Measurements from ENCODE around the gene ZNF771. TPM values are rescaled to one million over a fixed set of nuclear protein-coding genes. Genes with fewer than 3 reads are reported as not detected.

Gene ZNF771
- total and polyA plus RNA-seq, 4 experiments from 2014 or later, result 1.4 to 6.5 (median 5.5) TPM

DNA sequence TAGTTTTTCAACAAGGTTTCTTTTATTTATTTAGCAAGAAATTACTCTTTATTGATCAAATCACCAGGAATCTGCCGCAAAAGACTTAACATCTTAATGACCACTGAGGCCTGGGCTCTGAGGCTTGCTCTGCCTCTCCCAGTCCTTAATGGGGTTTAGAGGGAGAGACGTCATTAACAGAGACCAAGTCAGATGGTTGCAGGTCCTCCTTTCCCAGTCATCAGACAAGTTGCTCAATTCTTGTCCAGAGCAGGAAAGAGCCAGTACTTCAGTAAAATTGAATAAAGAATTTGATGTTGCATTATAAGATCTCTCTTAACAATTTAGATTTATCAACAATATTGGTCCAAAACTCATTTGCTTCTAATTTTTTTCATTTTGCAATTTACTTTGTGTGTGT is 36.2 kb downstream of the ZNF771 start:
- no peaks in the 10 kb centered on the region for H3K27me3 Mint-ChIP-seq
- Histone ChIP-seq H3K4me3 (ENCODE audit: low read length in 2 of 2) (no peak overlapping the region), H3K9me3 (ENCODE audit: control insufficient read depth in 1 of 2, low read length in 2 of 2) (no peaks in the 10 kb centered on the region), H3K36me3 (ENCODE audit: insufficient read depth, low read length) (no peaks in the 10 kb centered on the region), H3K27ac (ENCODE audit: low read depth, low read length) (no peak overlapping the region), H3K27me3 (ENCODE audit: insufficient read depth, low read length) (no peaks in the 10 kb centered on the region), H3K4me1 (ENCODE audit: insufficient read depth, low read length) (peaks cover 28% of the 10 kb centered on the region)
- POLR2A ChIA-PET (ENCODE audit: partially characterized antibody), result interaction anchor here (1.2 to 29.5 kb wide), 5 partner anchors 14 to 74 kb away, joined by 3 to 1162 read pairs (median 24); partner anchors contain the start of genes DCTPP1 and ITGAL
- H3K36me3 Mint-ChIP-seq, result peaks cover 15 to 16% of the 10 kb centered on the region in 2 donors
- H3K27ac Mint-ChIP-seq, result peak overlapping the region in 3 of 7 donors; percentile 29 to 38 (median 37)
- peak overlapping the region; percentile 66 to 97 (median 86) for H3K4me3 Mint-ChIP-seq
- CTCF ChIA-PET (ENCODE audit: partially characterized antibody), result interaction anchor here (1.3 kb wide), 1 partner anchor 14 kb away, joined by 4 read pairs; the partner anchor contains the start of gene DCTPP1
- H3K9me3 Mint-ChIP-seq, result no peaks in the 10 kb centered on the region
- intact Hi-C loops (cut with micrococcal nuclease), result loop anchor here (2.0 kb wide), 1 partner anchor 83 kb away; the partner anchor contains the start of gene ZNF768
- no peak for DNase-seq
- H3K4me1 Mint-ChIP-seq, result peaks cover 22 to 35% (median 29%) of the 10 kb centered on the region in 4 donors

DNA sequence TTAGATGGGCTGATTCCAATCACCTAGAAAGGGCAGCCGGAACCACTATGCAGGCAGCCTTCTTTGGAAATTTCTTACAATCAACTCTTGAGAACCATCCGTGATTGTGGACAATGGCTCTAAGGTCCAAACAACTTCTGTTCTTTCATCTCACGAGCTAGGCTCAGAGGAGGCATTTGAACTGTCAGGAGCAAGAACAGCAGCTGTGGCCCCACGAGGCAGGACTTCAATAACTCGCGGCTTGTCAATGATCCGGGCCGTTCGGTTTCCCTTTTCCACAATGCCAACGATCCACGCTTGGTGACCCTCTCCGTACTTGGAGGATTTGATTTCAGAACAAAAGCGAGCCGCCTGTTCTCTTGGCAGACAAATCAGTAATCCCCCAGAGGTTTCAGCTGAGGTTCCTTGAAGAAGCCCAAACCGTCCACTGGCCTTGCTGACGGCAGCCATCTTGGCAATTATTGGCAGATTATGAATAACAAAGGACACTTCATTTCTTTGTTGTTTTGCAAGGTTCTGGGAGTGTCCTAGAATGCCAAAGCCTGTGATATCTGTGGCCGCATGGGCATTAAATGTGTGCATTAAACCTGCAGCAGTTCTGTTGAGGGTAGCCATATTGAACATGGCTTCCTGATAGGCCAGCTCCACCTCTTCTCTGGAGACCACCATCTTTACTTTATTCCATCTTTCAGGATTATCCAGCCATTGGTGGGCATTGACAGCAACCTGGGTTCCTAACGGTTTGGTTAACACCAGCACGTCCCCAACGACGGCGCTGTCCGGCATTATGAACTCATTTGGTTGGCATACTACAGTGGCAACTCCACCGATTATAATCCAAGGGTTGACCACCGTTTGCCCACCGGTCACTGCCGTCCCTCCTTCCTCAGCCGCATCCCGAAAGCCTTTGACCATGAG is 37.1 kb downstream of the ZNF771 start:
- H3K27ac ChIP-seq (ENCODE audit: low read depth, low read length), result peak overlapping the region; percentile 96
- H3K36me3 ChIP-seq (ENCODE audit: insufficient read depth, low read length), result no peaks in the 10 kb centered on the region
- peaks cover 15 to 16% of the 10 kb centered on the region in 2 donors for H3K36me3 Mint-ChIP-seq
- DNase-seq, result no peak
- no peaks in the 10 kb centered on the region for H3K9me3 Mint-ChIP-seq
- no peaks in the 10 kb centered on the region for H3K27me3 ChIP-seq (ENCODE audit: insufficient read depth, low read length)
- peak overlapping the region; percentile 82 to 97 (median 89) for H3K4me3 Mint-ChIP-seq
- peaks cover 22 to 37% (median 29%) of the 10 kb centered on the region in 4 donors for H3K4me1 Mint-ChIP-seq
- intact Hi-C loops (cut with micrococcal nuclease), result loop anchor here (1.0 to 2.0 kb wide), 5 partner anchors 14 to 214 kb away; partner anchors contain the start of genes DCTPP1, FBRS, ITGAL and ZNF768
- H3K4me3 ChIP-seq (ENCODE audit: low read length in 2 of 2), result peak overlapping the region; percentile 92 to 94
- H3K27me3 Mint-ChIP-seq, result no peaks in the 10 kb centered on the region
- ChIA-PET CTCF (ENCODE audit: partially characterized antibody) (interaction anchor here (0.6 to 7.7 kb wide), 7 partner anchors 9 to 346 kb away, joined by 3 to 143 read pairs (median 4); partner anchors contain the start of genes DCTPP1, ITGAL and ZNF747), POLR2A (ENCODE audit: partially characterized antibody) (interaction anchor here (0.7 to 29.5 kb wide), 14 partner anchors 10 to 329 kb away, joined by 3 to 1162 read pairs (median 4); partner anchors contain the start of genes DCTPP1, ITGAL and ZNF747)
- H3K9me3 ChIP-seq (ENCODE audit: control insufficient read depth in 1 of 2, low read length in 2 of 2), result no peaks in the 10 kb centered on the region
- peak overlapping the region in 6 of 7 donors; percentile 27 to 90 (median 72) for H3K27ac Mint-ChIP-seq
- peaks cover 30% of the 10 kb centered on the region for H3K4me1 ChIP-seq (ENCODE audit: insufficient read depth, low read length)

DNA sequence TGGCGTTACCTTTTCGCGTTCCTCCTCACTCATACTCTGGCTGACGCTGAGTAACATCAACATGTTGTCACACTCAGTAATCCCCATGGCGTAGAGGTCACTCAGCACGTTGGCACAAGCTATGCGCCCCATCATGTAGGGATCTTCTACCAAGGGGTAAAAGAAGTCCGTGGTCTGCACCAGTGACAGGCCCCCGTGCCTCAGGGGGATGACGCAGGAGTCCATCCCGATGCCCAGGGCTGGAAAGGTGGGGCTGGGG is 37.7 kb downstream of the ZNF771 start:
- no peaks in the 10 kb centered on the region for H3K9me3 Mint-ChIP-seq
- H3K4me3 ChIP-seq (ENCODE audit: low read length in 2 of 2), result peak overlapping the region; percentile 92 to 94

DNA sequence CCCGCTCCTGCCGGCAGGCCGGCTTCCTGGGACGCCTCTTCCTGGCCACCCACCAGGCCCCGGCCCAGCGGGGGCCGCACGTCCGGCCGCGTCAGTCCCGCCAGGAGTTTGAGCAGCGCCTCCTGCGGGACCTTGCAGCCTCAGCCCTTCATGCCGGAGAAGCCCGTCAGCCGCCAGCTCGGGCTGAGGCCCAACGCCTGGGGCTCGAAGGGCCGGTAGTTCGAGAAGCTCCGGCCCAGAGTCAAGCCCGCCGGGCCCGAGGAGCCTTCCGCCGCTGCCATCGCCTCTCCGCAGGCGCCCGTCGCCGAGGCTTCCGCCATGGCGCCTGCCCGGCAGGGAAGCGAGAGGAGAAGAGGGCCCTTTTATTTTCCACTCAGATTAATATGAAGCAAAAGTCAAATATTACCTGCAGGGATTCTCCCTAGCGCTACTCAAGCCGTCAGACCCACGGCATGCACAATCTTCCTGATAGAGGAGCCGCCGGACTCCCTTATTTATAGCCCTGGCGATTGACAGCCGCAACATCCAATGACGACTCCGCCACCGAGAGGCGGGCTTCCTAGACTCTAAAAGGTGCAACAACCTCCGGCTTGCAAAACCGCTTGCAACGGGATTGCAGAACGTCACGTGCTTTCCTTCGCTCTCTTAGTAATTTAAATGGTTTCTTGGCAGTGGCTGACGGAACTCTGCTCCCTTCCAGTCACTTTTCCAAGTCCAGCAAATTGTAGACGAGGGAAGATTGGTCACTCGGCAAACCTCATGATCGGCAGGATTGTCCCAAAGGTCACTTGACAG is 38.2 kb downstream of the ZNF771 start, which contains the start of gene SEPHS2:
Gene SEPHS2, minus strand, starts transcription at position 467 of the 795 bp plus-strand sequence. Its CDS starts 147 bp downstream, at position 320.
- H3K27ac Mint-ChIP-seq, result peak within 1 kb of the TSS; percentile 87 to 98 (median 96)
- Histone ChIP-seq H3K4me3 (ENCODE audit: low read length in 2 of 2) (peak within 1 kb of the TSS; percentile 92 to 94), H3K4me1 (ENCODE audit: insufficient read depth, low read length) (peaks cover 42% of the 10 kb centered on the region), H3K27ac (ENCODE audit: low read depth, low read length) (peak within 1 kb of the TSS; percentile 96), H3K36me3 (ENCODE audit: insufficient read depth, low read length) (no peaks in the 10 kb centered on the region), H3K27me3 (ENCODE audit: insufficient read depth, low read length) (no peaks in the 10 kb centered on the region), H3K9me3 (ENCODE audit: control insufficient read depth in 1 of 2, low read length in 2 of 2) (no peaks in the 10 kb centered on the region)
- H3K27me3 Mint-ChIP-seq, result no peaks in the 10 kb centered on the region
- H3K36me3 Mint-ChIP-seq, result peaks cover 15 to 16% of the 10 kb centered on the region in 2 donors
- POLR2A ChIA-PET (ENCODE audit: partially characterized antibody), result interaction anchor here (0.7 to 29.5 kb wide), 16 partner anchors 11 to 330 kb away, joined by 3 to 1162 read pairs (median 4); partner anchors contain the start of genes DCTPP1, ITGAL, SEPTIN1 and ZNF747
- no peaks in the 10 kb centered on the region for H3K9me3 Mint-ChIP-seq
- CTCF ChIA-PET (ENCODE audit: partially characterized antibody), result interaction anchor here (0.6 to 7.7 kb wide), 10 partner anchors 10 to 112 kb away, joined by 3 to 143 read pairs (median 4); partner anchors contain the start of genes DCTPP1, ITGAL and ZNF747
- DNase-seq, result peak; percentile 93 to 98 (median 94)
- peaks cover 24 to 44% (median 36%) of the 10 kb centered on the region in 4 donors for H3K4me1 Mint-ChIP-seq
- intact Hi-C loops (cut with micrococcal nuclease), result loop anchor here (1.0 to 2.0 kb wide), 5 partner anchors 15 to 213 kb away; partner anchors contain the start of genes DCTPP1, FBRS, ITGAL and ZNF768
- peak within 1 kb of the TSS; percentile 89 to 98 (median 96) for H3K4me3 Mint-ChIP-seq

More for the DNA sequence above, 37.7 kb downstream of the ZNF771 start:
- DNase-seq, result no peak
- peak overlapping the region; percentile 96 for H3K27ac ChIP-seq (ENCODE audit: low read depth, low read length)
- no peaks in the 10 kb centered on the region for H3K9me3 ChIP-seq (ENCODE audit: control insufficient read depth in 1 of 2, low read length in 2 of 2)
- intact Hi-C loops (cut with micrococcal nuclease), result loop anchor here (1.0 to 2.0 kb wide), 5 partner anchors 15 to 213 kb away; partner anchors contain the start of genes DCTPP1, FBRS, ITGAL and ZNF768
- H3K36me3 ChIP-seq (ENCODE audit: insufficient read depth, low read length), result no peaks in the 10 kb centered on the region
- CTCF ChIA-PET (ENCODE audit: partially characterized antibody), result interaction anchor here (0.9 to 7.7 kb wide), 6 partner anchors 9 to 90 kb away, joined by 3 to 143 read pairs (median 4); partner anchors contain the start of genes DCTPP1, ITGAL and ZNF747
- H3K4me1 Mint-ChIP-seq, result peaks cover 22 to 40% (median 32%) of the 10 kb centered on the region in 4 donors
- peak overlapping the region; percentile 82 to 97 (median 89) for H3K4me3 Mint-ChIP-seq
- no peaks in the 10 kb centered on the region for H3K27me3 ChIP-seq (ENCODE audit: insufficient read depth, low read length)
- H3K36me3 Mint-ChIP-seq, result peaks cover 15 to 16% of the 10 kb centered on the region in 2 donors
- POLR2A ChIA-PET (ENCODE audit: partially characterized antibody), result interaction anchor here (0.7 to 29.5 kb wide), 14 partner anchors 11 to 330 kb away, joined by 3 to 1162 read pairs (median 4); partner anchors contain the start of genes DCTPP1, ITGAL and ZNF747
- H3K27ac Mint-ChIP-seq, result peak overlapping the region in 5 of 7 donors; percentile 27 to 90 (median 81)
- no peaks in the 10 kb centered on the region for H3K27me3 Mint-ChIP-seq
- peaks cover 36% of the 10 kb centered on the region for H3K4me1 ChIP-seq (ENCODE audit: insufficient read depth, low read length)

DNA sequence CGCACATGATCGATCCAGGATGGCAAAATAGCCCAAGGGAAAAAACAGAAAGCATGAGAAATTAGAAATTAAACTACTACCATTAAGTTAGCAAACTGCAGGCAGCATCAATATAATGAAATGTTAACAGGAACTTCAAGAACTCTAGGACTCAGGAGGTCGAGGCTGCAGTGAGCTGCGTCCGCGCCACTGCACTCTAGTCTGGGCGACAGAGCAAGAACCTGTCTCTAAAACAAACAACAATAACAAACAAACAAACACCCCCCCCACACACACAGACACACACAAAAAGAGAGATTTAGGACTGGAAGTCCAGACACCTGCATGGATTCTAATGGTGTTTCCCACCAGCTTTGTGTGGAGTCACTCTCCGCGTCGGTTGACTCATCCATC is 38.8 kb downstream of the ZNF771 start:
- CTCF ChIA-PET (ENCODE audit: partially characterized antibody), result interaction anchor here (1.3 to 7.7 kb wide), 8 partner anchors 12 to 111 kb away, joined by 3 to 143 read pairs (median 8); partner anchors contain the start of genes DCTPP1, ITGAL and ZNF747
- Mint-ChIP-seq H3K36me3 (peaks cover 15 to 16% of the 10 kb centered on the region in 2 donors), H3K9me3 (no peaks in the 10 kb centered on the region), H3K27ac (peak overlapping the region; percentile 87 to 98 (median 96)), H3K4me1 (peaks cover 27 to 47% (median 40%) of the 10 kb centered on the region in 4 donors), H3K27me3 (no peaks in the 10 kb centered on the region), H3K4me3 (peak overlapping the region; percentile 89 to 98 (median 96))
- H3K27me3 ChIP-seq (ENCODE audit: insufficient read depth, low read length), result no peaks in the 10 kb centered on the region
- H3K27ac ChIP-seq (ENCODE audit: low read depth, low read length), result peak overlapping the region; percentile 96
- H3K9me3 ChIP-seq (ENCODE audit: control insufficient read depth in 1 of 2, low read length in 2 of 2), result no peaks in the 10 kb centered on the region
- peak overlapping the region; percentile 92 to 94 for H3K4me3 ChIP-seq (ENCODE audit: low read length in 2 of 2)
- POLR2A ChIA-PET (ENCODE audit: partially characterized antibody), result interaction anchor here (0.8 to 29.5 kb wide), 7 partner anchors 11 to 76 kb away, joined by 3 to 1162 read pairs (median 6); partner anchors contain the start of genes DCTPP1, ITGAL and SEPTIN1
- intact Hi-C loops (cut with micrococcal nuclease), result no loop called here
- H3K36me3 ChIP-seq (ENCODE audit: insufficient read depth, low read length), result no peaks in the 10 kb centered on the region
- peaks cover 45% of the 10 kb centered on the region for H3K4me1 ChIP-seq (ENCODE audit: insufficient read depth, low read length)
- DNase-seq, result no peak

All from CD4-positive, alpha-beta memory T cell (primary cell).